Measurements from ENCODE around the gene TICAM1.
"Not testable (repeated sequence)": the region's sequence is repeated elsewhere in the genome, so short reads cannot be mapped to it uniquely, and the experiment has no call there.

The TICAM1 gene

DNA sequence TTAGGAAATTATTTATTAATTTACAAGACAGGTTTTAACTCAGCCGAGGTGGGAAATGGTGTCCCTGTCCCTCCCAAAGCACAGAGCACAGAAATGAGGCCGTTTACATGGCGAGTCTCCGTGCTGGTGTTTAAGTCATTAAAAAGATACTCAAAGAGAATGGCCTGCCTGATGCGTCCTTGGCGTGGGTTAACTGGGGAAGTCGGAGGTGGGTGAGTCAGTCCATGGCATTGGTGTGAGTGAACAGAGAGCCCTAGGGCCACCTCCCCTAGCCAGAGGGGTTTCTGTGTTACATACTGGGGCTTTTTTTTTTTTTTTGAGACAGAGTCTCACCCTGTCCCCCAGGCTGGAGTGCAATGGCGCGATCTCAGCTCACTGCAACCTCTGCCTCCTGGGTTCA lies 36.1 kb downstream of the TICAM1 start:
- CTCF ChIA-PET = interaction anchor here (1.3 kb wide), 1 partner anchor 56 kb away, joined by 5 read pairs; no protein-coding TSS in a partner anchor

GRCh38 chr19:4794971-4795370 lies 36.5 kb downstream of the TICAM1 start:
- DNase-seq (ENCODE audit: low spot score) = peak; percentile 62
- CTCF ChIA-PET = interaction anchor here (0.6 to 1.3 kb wide), 2 partner anchors 16 to 57 kb away, joined by 5 read pairs; no protein-coding TSS in a partner anchor
- POLR2A ChIA-PET (ENCODE audit: low non-redundant PET) = interaction anchor here (0.9 kb wide), 1 partner anchor 52 kb away, joined by 9 read pairs; no protein-coding TSS in a partner anchor
- peak overlapping the region; percentile 89 for H3K27ac ChIP-seq
- TF ChIP-seq CTCF (conservative IDR thresholded peaks at IDR 0.05; ENCODE audit: low read depth) = no peak

More for the DNA sequence above, 36.1 kb downstream of the TICAM1 start:
- POLR2A ChIA-PET (ENCODE audit: low non-redundant PET) = interaction anchor here (0.9 kb wide), 1 partner anchor 53 kb away, joined by 9 read pairs; no protein-coding TSS in a partner anchor
- peak; percentile 44 for DNase-seq (ENCODE audit: low spot score)
- no peak for TF ChIP-seq CTCF (conservative IDR thresholded peaks at IDR 0.05; ENCODE audit: low read depth)
- peak overlapping the region; percentile 89 for H3K27ac ChIP-seq

- CTCF ChIA-PET = interaction anchor here (0.6 kb wide), 2 partner anchors 58 to 73 kb away, joined by 3 read pairs; no protein-coding TSS in a partner anchor
- POLR2A ChIA-PET (ENCODE audit: low non-redundant PET); DNase-seq (ENCODE audit: low spot score): not testable (repeated sequence)
- H3K27ac ChIP-seq = peak overlapping the region; percentile 89
These were observed 38.2 kb downstream of the TICAM1 start for GRCh38 chr19:4793278-4793677.

DNA sequence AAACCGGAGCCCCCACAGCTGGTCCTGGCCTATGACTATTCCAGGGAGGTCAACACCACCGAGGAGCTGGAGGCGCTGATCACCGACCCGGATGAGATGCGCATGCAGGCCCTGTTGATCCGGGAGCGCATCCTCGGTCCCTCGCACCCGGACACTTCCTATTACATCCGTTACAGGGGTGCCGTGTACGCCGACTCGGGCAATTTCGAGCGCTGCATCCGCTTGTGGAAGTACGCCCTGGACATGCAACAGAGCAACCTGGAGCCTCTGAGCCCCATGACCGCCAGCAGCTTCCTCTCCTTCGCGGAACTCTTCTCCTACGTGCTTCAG lies 38.7 kb downstream of the TICAM1 start:
- DNase-seq (ENCODE audit: low spot score); POLR2A ChIA-PET (ENCODE audit: low non-redundant PET): not testable (repeated sequence)
- CTCF ChIA-PET = interaction anchor here (0.6 kb wide), 1 partner anchor 73 kb away, joined by 3 read pairs; no protein-coding TSS in a partner anchor
- H3K27ac ChIP-seq = peak overlapping the region; percentile 89

DNA sequence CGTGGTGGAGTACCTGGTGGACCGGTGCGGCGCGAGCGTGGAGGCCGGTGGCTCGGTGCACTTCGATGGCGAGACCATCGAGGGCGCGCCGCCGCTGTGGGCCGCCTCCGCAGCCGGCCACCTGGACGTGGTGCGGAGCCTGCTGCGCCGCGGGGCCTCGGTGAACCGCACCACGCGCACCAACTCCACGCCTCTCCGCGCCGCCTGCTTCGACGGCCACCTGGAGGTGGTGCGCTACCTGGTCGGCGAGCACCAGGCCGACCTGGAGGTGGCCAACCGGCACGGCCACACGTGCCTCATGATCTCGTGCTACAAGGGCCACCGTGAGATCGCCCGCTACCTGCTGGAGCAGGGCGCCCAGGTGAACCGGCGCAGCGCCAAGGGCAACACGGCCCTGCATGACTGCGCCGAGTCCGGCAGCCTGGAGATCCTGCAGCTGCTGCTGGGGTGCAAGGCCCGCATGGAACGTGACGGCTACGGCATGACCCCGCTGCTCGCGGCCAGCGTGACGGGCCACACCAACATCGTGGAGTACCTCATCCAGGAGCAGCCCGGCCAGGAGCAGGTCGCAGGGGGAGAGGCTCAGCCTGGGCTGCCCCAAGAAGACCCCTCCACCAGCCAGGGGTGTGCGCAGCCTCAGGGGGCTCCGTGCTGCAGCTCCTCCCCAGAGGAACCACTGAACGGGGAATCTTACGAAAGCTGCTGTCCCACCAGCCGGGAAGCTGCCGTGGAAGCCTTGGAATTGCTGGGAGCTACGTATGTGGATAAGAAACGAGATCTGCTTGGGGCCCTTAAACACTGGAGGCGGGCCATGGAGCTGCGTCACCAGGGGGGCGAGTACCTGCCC lies 39.3 kb downstream of the TICAM1 start:
- POLR2A ChIA-PET (ENCODE audit: low non-redundant PET); DNase-seq (ENCODE audit: low spot score): not testable (repeated sequence)
- CTCF ChIA-PET = interaction anchor here (0.6 to 1.8 kb wide), 3 partner anchors 12 to 201 kb away, joined by 3 to 8 read pairs (median 6); no protein-coding TSS in a partner anchor
- peak overlapping the region; percentile 89 for H3K27ac ChIP-seq

- ChIA-PET CTCF (interaction anchor here (0.6 to 1.8 kb wide), 20 partner anchors 9 to 416 kb away, joined by 3 to 11 read pairs (median 5); no protein-coding TSS in a partner anchor), POLR2A (ENCODE audit: low non-redundant PET) (interaction anchor here (0.6 to 1.1 kb wide), 2 partner anchors 68 to 152 kb away, joined by 3 to 4 read pairs; partner anchors contain the start of genes DPP9 and TNFAIP8L1)
- peak; percentile 97 for DNase-seq (ENCODE audit: low spot score)
- peak within 1 kb of the TSS; percentile 89 for H3K27ac ChIP-seq
- peak; percentile 98 for TF ChIP-seq CTCF (conservative IDR thresholded peaks at IDR 0.05; ENCODE audit: low read depth)
These were observed 40.1 kb downstream of the TICAM1 start, which contains the start of gene FEM1A for GRCh38 chr19:4791183-4792018. FEM1A (plus strand) TSS chr19:4791734; CDS start chr19:4791855, 121 bp downstream.

DNA sequence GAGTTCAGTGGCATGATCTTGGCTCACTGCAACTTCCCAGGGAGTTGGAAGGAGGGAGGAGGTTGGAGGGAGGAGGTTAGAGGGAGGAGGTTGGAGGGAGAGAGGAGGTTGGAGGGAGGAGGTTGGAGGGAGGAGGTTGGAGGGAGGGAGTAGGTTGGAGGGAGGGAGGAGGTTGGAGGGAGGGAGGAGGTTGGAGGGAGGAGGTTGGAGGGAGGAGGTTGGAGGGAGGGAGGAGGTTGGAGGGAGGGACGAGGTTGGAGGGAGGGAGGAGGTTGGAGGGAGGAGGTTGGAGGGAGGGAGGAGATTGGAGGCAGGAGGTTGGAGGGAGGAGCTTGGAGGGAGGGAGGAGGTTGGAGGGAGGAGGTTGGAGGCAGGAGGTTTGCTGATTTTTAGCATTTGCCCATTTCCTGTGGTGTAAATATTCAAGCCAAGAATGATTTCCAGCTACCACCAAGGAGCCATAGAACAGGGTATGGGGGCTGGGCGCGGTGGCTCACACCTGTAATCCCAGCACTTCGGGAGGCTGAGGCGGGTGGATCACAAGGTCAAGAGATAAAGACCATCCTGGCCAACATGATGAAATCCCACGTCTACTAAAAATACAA lies 45.0 kb downstream of the TICAM1 start:
- H3K27ac ChIP-seq; POLR2A ChIA-PET (ENCODE audit: low non-redundant PET); DNase-seq (ENCODE audit: low spot score): not testable (repeated sequence)
- CTCF ChIA-PET = interaction anchor here (0.6 kb wide), 2 partner anchors 8 to 1098 kb away, joined by 3 to 4 read pairs; no protein-coding TSS in a partner anchor

DNA sequence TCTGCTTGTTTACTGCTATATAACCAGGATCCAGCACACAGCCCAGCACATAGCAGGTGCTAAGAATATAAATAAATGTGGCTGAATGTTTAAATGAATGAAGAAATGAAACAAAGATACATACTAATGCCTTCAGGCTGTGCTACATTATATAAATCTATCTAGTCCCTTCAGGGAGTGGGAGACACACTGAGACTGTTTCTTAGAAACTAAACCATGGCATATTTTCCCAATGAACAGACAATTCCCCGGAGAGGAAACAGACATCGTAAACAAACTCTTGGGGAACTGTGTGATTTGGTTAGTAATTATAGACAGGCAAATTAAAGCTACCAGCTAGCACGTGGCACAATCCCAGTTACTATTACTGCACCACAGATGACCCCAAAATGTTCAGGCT lies 49.7 kb downstream of the TICAM1 start:
- DNase-seq (ENCODE audit: low spot score) = no peak
- POLR2A ChIA-PET (ENCODE audit: low non-redundant PET) = no interaction called here
- CTCF ChIA-PET = interaction anchor here (0.6 kb wide), 1 partner anchor 227 kb away, joined by 3 read pairs; no protein-coding TSS in a partner anchor
- no peak overlapping the region for H3K27ac ChIP-seq
- no peak for TF ChIP-seq CTCF (conservative IDR thresholded peaks at IDR 0.05; ENCODE audit: low read depth)
